ENCODE measurements around the gene ANKRD18B.
"Not testable (repeated sequence)": the region's sequence is repeated elsewhere in the genome, so short reads cannot be mapped to it uniquely, and the experiment has no call there.

ANKRD18B gene

GRCh38 chr9:33535541-33535940, 11.5 kb downstream of the ANKRD18B start:
- DNase-seq: no peak

DNA sequence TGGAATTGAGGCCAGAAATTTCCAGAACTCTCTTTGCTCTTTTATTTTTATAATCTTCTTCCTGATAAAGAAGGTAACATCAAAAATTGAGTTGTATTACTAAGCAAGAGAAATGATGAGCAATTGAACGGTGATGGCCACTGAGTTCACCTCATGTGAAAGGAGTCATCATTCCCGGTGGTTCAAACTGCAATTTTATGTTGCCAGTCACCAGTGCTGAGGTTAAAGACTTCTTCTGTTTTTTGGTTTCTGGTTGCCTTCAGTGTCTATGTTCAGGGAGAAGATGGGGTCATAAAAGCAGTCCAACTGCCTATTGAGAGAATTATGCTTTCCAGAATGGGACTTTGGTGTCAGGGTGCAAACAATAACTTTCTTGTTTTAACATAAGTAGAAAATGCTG, 19.4 kb downstream of the ANKRD18B start:
- not testable (repeated sequence) for DNase-seq

DNA sequence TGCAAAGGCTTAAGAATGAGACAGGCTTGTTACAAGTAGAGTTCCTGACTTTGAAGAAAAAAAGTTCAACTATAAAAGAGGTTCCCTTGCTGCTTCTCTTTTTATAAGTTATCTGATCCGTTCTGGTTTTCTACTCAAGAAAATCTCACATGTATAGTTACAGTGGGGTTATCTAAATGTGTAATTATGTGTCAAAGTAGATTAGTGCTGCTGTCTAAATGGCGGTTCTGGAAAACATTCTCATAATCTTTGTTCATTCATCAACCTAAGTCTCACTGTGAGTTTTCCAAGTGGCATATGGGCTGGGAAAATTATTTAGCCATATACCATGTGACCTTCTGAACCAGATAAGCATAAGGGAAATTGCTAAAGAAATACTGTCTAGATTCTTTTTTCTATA, 21.7 kb downstream of the ANKRD18B start:
- not testable (repeated sequence) for DNase-seq

DNA sequence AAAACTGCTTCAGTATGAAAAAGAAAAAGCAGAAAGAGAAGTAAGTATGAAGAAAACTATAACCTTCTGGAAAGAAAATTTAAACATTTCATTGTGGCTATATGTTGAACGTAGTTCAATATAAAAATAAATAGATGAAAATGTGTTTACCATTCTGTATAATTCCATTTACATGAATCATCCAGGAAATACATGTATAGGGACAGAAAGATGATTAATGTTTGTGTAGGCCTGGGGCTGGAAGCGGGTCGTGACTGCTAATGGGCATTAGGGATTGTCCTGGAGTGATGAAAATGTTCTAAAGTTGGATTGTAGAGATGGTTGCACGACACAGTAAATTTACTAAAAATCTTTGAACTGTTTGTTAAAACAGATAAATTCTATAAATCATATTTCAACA, 24.8 kb downstream of the ANKRD18B start:
- DNase-seq: not testable (repeated sequence)

- not testable (repeated sequence) for DNase-seq
Observed at GRCh38 chr9:33549418-33549817, 25.4 kb downstream of the ANKRD18B start.

DNA sequence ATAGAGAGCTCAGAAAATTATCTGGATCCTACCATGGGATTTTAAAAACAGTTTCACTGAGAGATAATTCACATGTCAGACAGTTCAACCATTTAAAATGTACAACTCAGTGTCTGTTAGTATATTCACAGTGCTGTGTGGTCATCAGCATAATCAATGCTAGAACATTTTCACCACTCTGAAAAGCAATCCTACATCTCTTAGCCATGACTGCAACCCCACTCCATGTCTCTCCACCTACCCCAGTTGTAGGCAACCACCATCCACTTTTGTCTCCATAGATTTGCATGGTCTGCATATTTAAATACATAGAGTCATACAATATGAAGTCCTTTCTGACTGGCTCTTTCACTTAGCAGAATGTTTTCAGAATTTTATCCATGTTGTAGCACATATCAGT, 27.1 kb downstream of the ANKRD18B start:
- not testable (repeated sequence) for DNase-seq

DNA sequence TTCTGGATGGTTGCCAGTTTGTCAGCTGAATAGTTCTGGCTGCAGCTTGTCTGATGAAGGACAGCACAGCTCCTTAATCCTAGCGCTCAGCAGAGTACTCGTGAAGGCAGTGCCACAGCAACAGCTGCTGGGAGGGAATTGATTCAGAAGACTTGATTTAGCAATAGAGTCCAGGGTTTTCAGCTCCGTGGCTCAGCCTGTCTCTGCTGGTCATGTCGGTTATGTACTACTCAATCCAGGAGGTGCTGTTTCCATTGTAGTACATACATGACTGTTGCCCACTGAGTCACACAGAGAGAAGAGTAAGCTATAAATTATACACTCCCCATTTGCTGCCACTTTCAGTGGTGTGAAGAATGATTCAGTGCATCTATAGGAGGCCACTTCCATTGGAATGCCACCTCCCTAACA, 28.3 kb downstream of the ANKRD18B start:
- DNase-seq: not testable (repeated sequence)

- DNase-seq: not testable (repeated sequence)
Observed at GRCh38 chr9:33560217-33560616, 36.2 kb downstream of the ANKRD18B start.

DNA sequence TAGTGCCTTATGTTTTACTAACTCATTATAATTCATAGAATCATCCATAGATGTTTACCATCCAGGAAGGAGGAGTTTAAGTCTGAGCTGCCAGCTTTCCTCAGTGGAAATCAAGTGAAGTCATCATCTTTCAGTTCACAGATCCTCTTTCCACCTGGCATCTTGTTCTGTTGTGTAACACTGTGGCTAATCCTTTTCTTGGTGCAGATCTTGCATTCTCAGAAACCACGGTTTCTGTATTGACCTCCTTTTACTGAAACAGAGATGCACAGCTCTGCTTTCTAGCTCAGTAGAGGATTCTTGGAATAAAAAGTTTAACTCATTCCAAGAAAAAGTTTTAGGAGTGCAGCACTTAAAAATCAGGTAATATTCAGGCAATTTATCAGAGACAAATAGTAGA, 38.1 kb downstream of the ANKRD18B start:
- DNase-seq: not testable (repeated sequence)

- not testable (repeated sequence) for DNase-seq
Observed at GRCh38 chr9:33567776-33568175, 43.7 kb downstream of the ANKRD18B start.

GRCh38 chr9:33577786-33578185, 53.7 kb downstream of the ANKRD18B start:
- not testable (repeated sequence) for DNase-seq

GRCh38 chr9:33579996-33580395, 55.9 kb downstream of the ANKRD18B start:
- DNase-seq: not testable (repeated sequence)

- not testable (repeated sequence) for DNase-seq
Observed at GRCh38 chr9:33582686-33583085, 58.6 kb downstream of the ANKRD18B start.

DNA sequence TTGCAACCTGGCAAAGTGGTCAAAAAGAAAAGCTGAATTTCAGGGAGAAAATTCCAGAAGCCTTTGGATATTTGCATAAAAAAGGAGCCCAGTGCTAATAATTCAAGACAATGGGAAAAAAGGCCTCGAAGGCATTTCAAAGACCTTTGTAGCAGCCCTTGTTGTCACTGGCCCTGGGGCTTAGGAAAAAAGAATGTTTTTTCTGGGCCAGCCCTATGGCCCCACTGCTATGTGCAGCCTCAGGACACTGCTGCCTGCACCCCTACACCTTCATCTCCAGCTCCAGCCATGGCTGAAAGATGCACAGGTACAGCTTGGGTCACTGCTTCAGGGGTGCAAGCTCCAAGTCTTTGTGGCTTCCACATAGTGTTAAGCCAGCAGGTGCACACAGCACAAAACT, 62.1 kb downstream of the ANKRD18B start:
- not testable (repeated sequence) for DNase-seq

- DNase-seq: not testable (repeated sequence)
Observed at GRCh38 chr9:33587799-33588198, 63.7 kb downstream of the ANKRD18B start.

- not testable (repeated sequence) for DNase-seq
Observed at GRCh38 chr9:33588876-33589275, 64.8 kb downstream of the ANKRD18B start.

- DNase-seq: not testable (repeated sequence)
Observed at GRCh38 chr9:33590857-33591256, 66.8 kb downstream of the ANKRD18B start.

DNA sequence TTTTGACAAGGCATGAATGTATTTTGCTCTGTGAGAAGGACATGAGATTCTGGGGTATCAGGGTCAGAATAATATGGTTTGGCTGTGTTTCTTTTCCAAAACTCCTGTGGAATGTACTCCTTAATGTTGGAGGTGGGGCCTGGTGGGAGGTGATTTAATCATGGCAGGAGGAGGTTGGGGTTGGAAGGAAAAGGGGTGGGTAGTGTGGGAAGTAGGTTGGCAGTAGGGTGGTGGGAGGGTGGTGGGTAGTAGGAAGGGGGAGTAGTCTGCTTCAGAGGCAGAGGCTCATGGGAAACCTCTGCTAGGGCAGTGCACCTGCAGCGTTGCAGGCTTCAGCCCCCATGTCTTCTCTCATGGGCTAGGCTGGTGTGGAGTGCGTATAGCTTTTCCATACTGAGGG, 72.9 kb downstream of the ANKRD18B start:
- not testable (repeated sequence) for DNase-seq

DNA sequence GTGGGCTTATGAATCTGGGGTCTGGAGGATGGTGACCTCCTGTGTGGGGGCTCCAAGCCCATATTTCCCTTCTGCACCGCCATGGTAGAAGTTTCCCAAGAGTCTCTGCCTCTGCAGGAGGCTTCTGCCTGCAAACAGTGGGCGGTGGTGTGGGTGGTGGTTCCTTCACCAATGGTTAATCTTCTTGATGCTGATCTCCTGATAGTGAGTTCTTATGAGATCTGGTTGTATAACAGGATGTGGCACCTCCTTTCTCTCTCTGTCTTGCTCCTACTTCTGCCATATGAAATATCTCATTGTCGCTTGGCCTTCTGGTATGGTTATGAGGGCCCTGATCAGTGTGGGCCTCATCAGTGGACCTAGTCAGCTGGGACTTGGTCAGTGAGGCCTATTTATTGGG, 73.3 kb downstream of the ANKRD18B start:
- DNase-seq: not testable (repeated sequence)

DNA sequence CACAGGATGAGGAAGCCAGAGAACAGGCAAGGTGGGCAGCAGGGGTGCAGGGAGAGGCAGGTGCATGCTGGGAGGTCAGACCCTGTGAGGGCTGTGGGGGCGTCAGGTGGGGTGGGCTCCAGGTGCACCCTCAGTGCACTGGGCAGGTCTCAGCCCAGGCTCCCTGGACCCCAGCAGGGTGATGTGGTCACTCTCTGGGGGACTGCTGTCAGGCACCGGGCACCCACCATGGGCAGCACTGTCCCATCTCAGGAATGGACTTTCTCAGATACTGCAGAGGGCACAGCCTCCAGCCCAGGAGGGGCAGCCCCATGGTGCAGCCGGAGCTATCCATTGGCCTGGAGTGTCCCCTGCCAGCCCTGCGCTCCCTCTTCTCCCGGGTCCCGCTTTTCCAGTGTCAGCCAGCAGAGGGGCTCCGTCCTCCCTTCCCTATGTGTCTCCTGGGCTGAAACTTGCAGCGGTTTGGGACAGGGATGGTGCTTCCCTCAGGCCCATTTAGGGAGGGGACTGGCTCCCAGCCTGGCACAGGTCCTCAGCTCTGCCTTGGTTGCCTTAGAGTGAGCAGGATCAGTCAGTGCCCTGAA, 74.8 kb downstream of the ANKRD18B start:
- not testable (repeated sequence) for DNase-seq

GRCh38 chr9:33600911-33601310, 76.9 kb downstream of the ANKRD18B start:
- not testable (repeated sequence) for DNase-seq

- DNase-seq: not testable (repeated sequence)
Observed at GRCh38 chr9:33604249-33604648, 80.2 kb downstream of the ANKRD18B start.

GRCh38 chr9:33604936-33605335, 80.9 kb downstream of the ANKRD18B start:
- not testable (repeated sequence) for DNase-seq

DNA sequence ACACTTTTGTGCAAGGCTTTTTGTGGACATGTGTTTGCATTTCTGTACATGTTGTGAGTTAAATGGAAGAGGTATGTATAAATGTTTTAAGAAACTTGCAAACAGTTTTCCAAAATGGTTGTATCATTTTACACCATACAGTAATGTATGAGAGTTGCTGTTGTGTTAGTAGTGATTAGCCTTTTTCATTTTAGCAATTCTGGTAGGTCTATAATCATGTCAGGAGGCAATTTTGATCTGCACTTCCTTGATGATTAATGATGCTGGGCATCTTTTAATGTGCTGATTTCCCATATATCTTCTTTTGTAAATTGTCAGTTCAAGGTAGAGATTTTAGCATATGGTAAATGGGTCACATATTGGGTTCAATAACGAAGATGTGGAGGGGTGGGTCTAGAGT, 87.3 kb downstream of the ANKRD18B start:
- DNase-seq: no peak

- DNase-seq: not testable (repeated sequence)
Observed at GRCh38 chr9:33612410-33612809, 88.4 kb downstream of the ANKRD18B start.

Measured in NCI-H526 treated with DMSO at 0.1 percent for 48 hours (cell line).